T-helper 2 cell treated with Interferon-gamma antibody and Interleukin-4, amounts not matched to agents 5 μg/mL and 100 μg/mL, for 36 hours (primary cell): Measurements from ENCODE around the gene ADAT3.
A peak's percentile ranks its signal among the peaks of the same experiment; 100 is the strongest.
"Not testable (repeated sequence)": the region's sequence is repeated elsewhere in the genome, so short reads cannot be mapped to it uniquely, and the experiment has no call there.

Experiments
- DNase-seq: peaks from one replicate; pipeline ENCODE4 v3.0.0; 2021; ENCODE audit warnings: low spot score
- H3K27ac Mint-ChIP-seq: one replicate; pipeline ENCODE4 v1.8.0; 2021; ENCODE audit warnings: mild to moderate bottlenecking, mixed read lengths
- H3K27me3 Mint-ChIP-seq: one replicate; pipeline ENCODE4 v1.8.0; 2021; ENCODE audit warnings: low read depth, mixed read lengths
- H3K36me3 Mint-ChIP-seq: one replicate; pipeline ENCODE4 v1.8.0; 2021; ENCODE audit warnings: low read depth, mixed read lengths
- H3K4me1 Mint-ChIP-seq: one replicate; pipeline ENCODE4 v1.8.0; 2021; ENCODE audit warnings: low read depth, mixed read lengths
- H3K4me3 Mint-ChIP-seq: one replicate; pipeline ENCODE4 v1.8.0; 2022; ENCODE audit warnings: mild to moderate bottlenecking, moderate library complexity, mixed read lengths
- H3K9me3 Mint-ChIP-seq: one replicate; pipeline ENCODE4 v1.8.0; 2021; ENCODE audit warnings: mixed read lengths

ADAT3 gene

GRCh38 chr19:1882786-1883692 is 22.2 kb upstream of the ADAT3 start:
- Mint-ChIP-seq H3K9me3 (no peaks in the 10 kb centered on the region), H3K4me3 (peak overlapping the region; percentile 98), H3K4me1 (peaks cover 30% of the 10 kb centered on the region), H3K27ac (peak overlapping the region; percentile 98), H3K27me3 (no peaks in the 10 kb centered on the region), H3K36me3 (peaks cover 26% of the 10 kb centered on the region)
- DNase-seq, result no peak

- peaks cover 26% of the 10 kb centered on the region for H3K36me3 Mint-ChIP-seq
- H3K4me3 Mint-ChIP-seq, result peak overlapping the region; percentile 98
- no peaks in the 10 kb centered on the region for H3K9me3 Mint-ChIP-seq
- no peak for DNase-seq
- peak overlapping the region; percentile 98 for H3K27ac Mint-ChIP-seq
- H3K27me3 Mint-ChIP-seq, result no peaks in the 10 kb centered on the region
- peaks cover 30% of the 10 kb centered on the region for H3K4me1 Mint-ChIP-seq
Measured at GRCh38 chr19:1883784-1884183, 21.4 kb upstream of the ADAT3 start.

- Mint-ChIP-seq H3K27me3 (no peaks in the 10 kb centered on the region), H3K9me3 (no peaks in the 10 kb centered on the region), H3K4me1 (peaks cover 30% of the 10 kb centered on the region), H3K36me3 (peaks cover 26% of the 10 kb centered on the region), H3K27ac (peak overlapping the region; percentile 98), H3K4me3 (peak overlapping the region; percentile 98)
- DNase-seq, result no peak
Measured at GRCh38 chr19:1884291-1884718, 20.9 kb upstream of the ADAT3 start.

GRCh38 chr19:1884719-1885334 is 20.4 kb upstream of the ADAT3 start:
- Mint-ChIP-seq H3K4me1 (peaks cover 30% of the 10 kb centered on the region), H3K36me3 (peaks cover 26% of the 10 kb centered on the region), H3K27ac (peak overlapping the region; percentile 98), H3K4me3 (peak overlapping the region; percentile 98), H3K9me3 (no peaks in the 10 kb centered on the region), H3K27me3 (no peaks in the 10 kb centered on the region)
- DNase-seq, result no peak

GRCh38 chr19:1885398-1886119 is 19.6 kb upstream of the ADAT3 start, which contains the start of gene ABHD17A:
Gene ABHD17A (minus strand): TSS chr19:1885496. CDS start chr19:1881566, 3,930 bp downstream.
- Mint-ChIP-seq H3K4me3 (peak within 1 kb of the TSS; percentile 98), H3K4me1 (peaks cover 33% of the 10 kb centered on the region), H3K27ac (peak within 1 kb of the TSS; percentile 98), H3K36me3 (peaks cover 22% of the 10 kb centered on the region)
- peak; percentile 90 for DNase-seq
- not testable (repeated sequence) for H3K9me3 Mint-ChIP-seq, H3K27me3 Mint-ChIP-seq

- H3K27ac Mint-ChIP-seq, DNase-seq, H3K4me3 Mint-ChIP-seq, H3K9me3 Mint-ChIP-seq, H3K27me3 Mint-ChIP-seq: not testable (repeated sequence)
- Mint-ChIP-seq H3K4me1 (peaks cover 33% of the 10 kb centered on the region), H3K36me3 (peaks cover 22% of the 10 kb centered on the region)
Measured at GRCh38 chr19:1886360-1886759, 18.8 kb upstream of the ADAT3 start.

- Mint-ChIP-seq H3K27ac (no peak overlapping the region), H3K4me3 (no peak overlapping the region), H3K27me3 (no peaks in the 10 kb centered on the region), H3K4me1 (peaks cover 18% of the 10 kb centered on the region), H3K36me3 (peaks cover 13% of the 10 kb centered on the region), H3K9me3 (no peaks in the 10 kb centered on the region)
- no peak for DNase-seq
Measured at GRCh38 chr19:1888385-1888784, 16.8 kb upstream of the ADAT3 start.

GRCh38 chr19:1889907-1890306 is 15.3 kb upstream of the ADAT3 start:
- Mint-ChIP-seq H3K9me3 (no peaks in the 10 kb centered on the region), H3K4me1 (peaks cover 12% of the 10 kb centered on the region), H3K36me3 (no peaks in the 10 kb centered on the region), H3K27me3 (no peaks in the 10 kb centered on the region), H3K4me3 (no peak overlapping the region), H3K27ac (peak overlapping the region; percentile 18)
- no peak for DNase-seq

GRCh38 chr19:1893791-1894190 is 11.4 kb upstream of the ADAT3 start:
- DNase-seq, result no peak
- Mint-ChIP-seq H3K27me3 (no peaks in the 10 kb centered on the region), H3K27ac (peak overlapping the region; percentile 67), H3K4me1 (peaks cover 28% of the 10 kb centered on the region), H3K36me3 (no peaks in the 10 kb centered on the region), H3K4me3 (peak overlapping the region; percentile 16), H3K9me3 (no peaks in the 10 kb centered on the region)

- DNase-seq, result no peak
- peaks cover 25% of the 10 kb centered on the region for H3K4me1 Mint-ChIP-seq
- H3K4me3 Mint-ChIP-seq, result peak overlapping the region; percentile 88
- peak overlapping the region; percentile 98 for H3K27ac Mint-ChIP-seq
- no peaks in the 10 kb centered on the region for H3K27me3 Mint-ChIP-seq
- H3K9me3 Mint-ChIP-seq, result no peaks in the 10 kb centered on the region
- H3K36me3 Mint-ChIP-seq, result no peaks in the 10 kb centered on the region
Measured at GRCh38 chr19:1896508-1896907, 8.7 kb upstream of the ADAT3 start.

- no peak for DNase-seq
- H3K9me3 Mint-ChIP-seq, result no peaks in the 10 kb centered on the region
- H3K36me3 Mint-ChIP-seq, result peaks cover 3% of the 10 kb centered on the region
- no peak overlapping the region for H3K27ac Mint-ChIP-seq
- peaks cover 38% of the 10 kb centered on the region for H3K4me1 Mint-ChIP-seq
- no peaks in the 10 kb centered on the region for H3K27me3 Mint-ChIP-seq
- no peak overlapping the region for H3K4me3 Mint-ChIP-seq
Measured at GRCh38 chr19:1901940-1902404, 3.2 kb upstream of the ADAT3 start.

GRCh38 chr19:1902923-1903322 is 2.3 kb upstream of the ADAT3 start:
- H3K27ac Mint-ChIP-seq, result peak overlapping the region; percentile 65
- H3K27me3 Mint-ChIP-seq, result no peaks in the 10 kb centered on the region
- peaks cover 31% of the 10 kb centered on the region for H3K4me1 Mint-ChIP-seq
- H3K9me3 Mint-ChIP-seq, result no peaks in the 10 kb centered on the region
- DNase-seq, result no peak
- peak overlapping the region; percentile 59 for H3K4me3 Mint-ChIP-seq
- H3K36me3 Mint-ChIP-seq, result peaks cover 3% of the 10 kb centered on the region

- DNase-seq, result no peak
- H3K36me3 Mint-ChIP-seq, result peaks cover 3% of the 10 kb centered on the region
- no peaks in the 10 kb centered on the region for H3K27me3 Mint-ChIP-seq
- H3K9me3 Mint-ChIP-seq, result no peaks in the 10 kb centered on the region
- peaks cover 25% of the 10 kb centered on the region for H3K4me1 Mint-ChIP-seq
- peak overlapping the region; percentile 62 for H3K27ac Mint-ChIP-seq
- H3K4me3 Mint-ChIP-seq, result peak overlapping the region; percentile 84
Measured at GRCh38 chr19:1904860-1905109, 414 bp upstream of the ADAT3 start.

GRCh38 chr19:1905863-1906375 is 720 bp downstream of the ADAT3 start:
- Mint-ChIP-seq H3K27ac (peak overlapping the region; percentile 86), H3K9me3 (no peaks in the 10 kb centered on the region), H3K4me1 (peaks cover 27% of the 10 kb centered on the region), H3K36me3 (peaks cover 3% of the 10 kb centered on the region), H3K27me3 (no peaks in the 10 kb centered on the region), H3K4me3 (peak overlapping the region; percentile 89)
- DNase-seq, result no peak
